K562 (cell line): ENCODE results near the gene NEURL4. TPM values are rescaled to one million over a fixed set of nuclear protein-coding genes. Genes with fewer than 3 reads are reported as not detected.

Experiments
- ATF3 ChIP-seq, 2 experiments: fragments of 450-650 bp in 1 of 2; sonication (generic) in 1 of 2; formaldehyde crosslinking in 1 of 2; IDR thresholded peaks in 1 of 2; conservative IDR thresholded peaks in 1 of 2; 2 replicates each; pipeline versions ENCODE4 v1.6.1 to v1.8.1; 2016 to 2023; ENCODE audit warnings: mild to moderate bottlenecking in 2 of 2, moderate library complexity in 2 of 2, inconsistent platforms in 1 of 2, missing genetic modification reagents in 1 of 2
- BCLAF1 ChIP-seq, 2 experiments: fragments of 450-650 bp in 1 of 2; IDR thresholded peaks; 2 replicates each; pipeline ENCODE4 v1.6.1; 2011 to 2017; ENCODE audit warnings: low read depth in 2 of 2, antibody characterized with exemption in 1 of 2, borderline replicate concordance in 1 of 2, low read length in 1 of 2, mild to moderate bottlenecking in 1 of 2, mixed read lengths in 1 of 2; ENCODE audit not compliant: control insufficient read depth in 1 of 2
- ERF ChIP-seq: fragments of 450-650 bp; formaldehyde crosslinking; IDR thresholded peaks from 2 replicates; pipeline ENCODE4 v1.4.0; 2020; ENCODE audit warnings: mild to moderate bottlenecking, mixed read lengths
- FIP1L1 ChIP-seq: fragments of 200-400 bp; formaldehyde crosslinking; IDR thresholded peaks from 2 replicates; pipeline ENCODE4 v1.6.1; 2018; ENCODE audit warnings: mild to moderate bottlenecking, low read depth, low read length; ENCODE audit not compliant: poor library complexity, severe bottlenecking
- FOXM1 ChIP-seq, 2 experiments: fragments of 450-650 bp in 1 of 2; sonication (generic) in 1 of 2; formaldehyde crosslinking in 1 of 2; IDR thresholded peaks; 2 replicates each; pipeline versions ENCODE4 v1.6.1 to v1.9.0; 2017 to 2022; ENCODE audit warnings: low read depth in 2 of 2, mild to moderate bottlenecking in 2 of 2, missing genetic modification reagents in 1 of 2, moderate library complexity in 1 of 2
- POLR3G ChIP-seq: IDR thresholded peaks from 2 replicates; pipeline ENCODE4 v1.6.1; 2011; ENCODE audit not compliant: insufficient read length, insufficient replicate concordance; ENCODE audit errors: extremely low read depth
- STAT5B ChIP-seq: fragments of 250-450 bp; sonication (Bioruptor Pico); IDR thresholded peaks from 2 replicates; pipeline ENCODE4 v1.8.0; 2021; ENCODE audit warnings: mild to moderate bottlenecking, inconsistent platforms
- ZBTB40 ChIP-seq, 2 experiments: fragments of 450-650 bp in 1 of 2; sonication (generic) in 1 of 2; formaldehyde crosslinking in 1 of 2; IDR thresholded peaks; 2 replicates each; pipeline versions ENCODE4 v1.7.1 to v1.9.0; 2016 to 2022; ENCODE audit warnings: inconsistent platforms in 1 of 2, mild to moderate bottlenecking in 1 of 2, missing genetic modification reagents in 1 of 2
- ZNF232 ChIP-seq: sonication (generic); formaldehyde crosslinking; IDR thresholded peaks from 2 replicates; pipeline ENCODE4 v1.8.0; 2022; ENCODE audit warnings: mild to moderate bottlenecking, missing genetic modification reagents
- ZNF354B ChIP-seq: fragments of 250-450 bp; sonication (Bioruptor Pico); IDR thresholded peaks from 2 replicates; pipeline ENCODE4 v1.4.0; 2020
- ZNF41 ChIP-seq: fragments of 250-450 bp; sonication (Bioruptor Pico); conservative IDR thresholded peaks from 2 replicates; pipeline ENCODE4 v1.4.0; 2020; ENCODE audit warnings: mild to moderate bottlenecking
- polyA plus RNA-seq, 8 experiments: library from polyadenylated mRNA; depleted of rRNA in 4 of 8; stranded (reverse) in 5 of 8; unstranded in 3 of 8; fragments of >200 nt; fragmentation: Nextera tagmentation in 2 of 8; fragmentation: Illumina TruSeq in 1 of 8; extraction: Ambion mirVana in 2 of 8; extraction: Trizol in 1 of 8; gene quantifications; 2 replicates each; pipeline versions ENCODE4 v1.2.1 to v1.2.3, GENCODE V29; 2011 to 2014; ENCODE audit warnings: inconsistent platforms in 1 of 8, missing spikeins in 1 of 8
- total RNA-seq, 7 experiments: library from RNA; depleted of rRNA in 6 of 7; stranded (reverse); fragments of >200 nt in 6 of 7; fragmentation: Illumina TruSeq in 2 of 7; extraction: Trizol in 2 of 7; gene quantifications; 2 replicates each; pipeline versions ENCODE4 v1.2.1 to v1.2.3, GENCODE V29; 2011 to 2021; ENCODE audit warnings: low replicate concordance in 1 of 7

NEURL4 gene
- total and polyA plus RNA-seq, 9 of the 15 experiments (the other 6 are each of a cell fraction or from before 2014, with no cell fraction given): 0.08 to 37.4 (median 11.5) TPM

- TF ChIP-seq FOXM1 (IDR thresholded peaks at IDR 0.05; ENCODE audit: low read depth) (no peak), FOXM1 (CRISPR knock-in tag; IDR thresholded peaks at IDR 0.05; ENCODE audit: low read depth) (0 out of 2 replicates have a peak, but pooled peaks have one; percentile 60), BCLAF1 (IDR thresholded peaks at IDR 0.05; ENCODE audit: borderline replicate concordance in 1 of 2, control insufficient read depth in 1 of 2, low read depth in 2 of 2, low read length in 1 of 2) (no peak), ZNF232 (CRISPR knock-in tag) (no peak), ZNF41 (no peak), ZBTB40 (IDR thresholded peaks at IDR 0.05) (0 out of 2 replicates have a peak, but pooled peaks have one; percentile 18), ZBTB40 (CRISPR knock-in tag; IDR thresholded peaks at IDR 0.05) (no peak), STAT5B (CRISPR knock-in tag) (no peak), FIP1L1 (no peak), ATF3 (IDR thresholded peaks at IDR 0.05) (no peak), ATF3 (CRISPR knock-in tag; conservative IDR thresholded peaks at IDR 0.05) (no peak), POLR3G (no peak), ERF (CRISPR knock-in tag) (no peak), ZNF354B (CRISPR knock-in tag) (no peak)
Measured at GRCh38 chr17:7307686-7308624, 21.2 kb downstream of the NEURL4 start (continued).
